Tibial nerve (tissue), 4 donors: ENCODE measurements around the gene DENND6A. TPM values are rescaled to one million over a fixed set of nuclear protein-coding genes. Genes with fewer than 3 reads are reported as not detected.
"Not testable (repeated sequence)": the region's sequence is repeated elsewhere in the genome, so short reads cannot be mapped to it uniquely, and the experiment has no call there.

Experiments used
- DNase-seq, 2 donors: peaks; one replicate each; pipeline ENCODE4 v3.0.0-alpha.2; 2019; ENCODE audit warnings: low spot score in 2 of 2
- H3K27ac ChIP-seq, 4 donors: fragments of 200-600 bp; sonication (generic) in 3 of 4; one replicate each; pipeline ENCODE4 v1.5.1; 2017 to 2019; ENCODE audit warnings: mild to moderate bottlenecking in 1 of 4
- H3K27me3 ChIP-seq, 2 donors: fragments of 200-600 bp; sonication (generic) in 1 of 2; one replicate each; pipeline versions ENCODE4 v1.5.1 to v1.6.0; 2017 to 2019
- H3K36me3 ChIP-seq, 3 donors: fragments of 200-600 bp; sonication (generic); one replicate each; pipeline ENCODE4 v1.5.1; 2018 to 2019
- H3K4me1 ChIP-seq, 4 donors: fragments of 200-600 bp; sonication (generic) in 3 of 4; one replicate each; pipeline ENCODE4 v1.5.1; 2017 to 2019
- H3K4me3 ChIP-seq, 4 donors: fragments of 200-600 bp; sonication (generic) in 3 of 4; one replicate each; pipeline ENCODE4 v1.5.1; 2017 to 2019; ENCODE audit warnings: mild to moderate bottlenecking in 1 of 4, moderate library complexity in 1 of 4
- H3K9me3 ChIP-seq, 4 donors: fragments of 200-600 bp; sonication (generic) in 3 of 4; one replicate each; pipeline ENCODE4 v1.5.1; 2017 to 2019
- EP300 ChIP-seq, 2 donors: sonication (generic); formaldehyde crosslinking; IDR thresholded peaks; one replicate each; pipeline ENCODE4 v1.6.1; 2017; ENCODE audit warnings: antibody characterized with exemption in 2 of 2, mild to moderate bottlenecking in 1 of 2
- POLR2A ChIP-seq, 2 donors: fragments of 450-650 bp; IDR thresholded peaks; one replicate each; pipeline ENCODE4 v1.6.1; 2017; ENCODE audit warnings: antibody characterized with exemption in 2 of 2, mild to moderate bottlenecking in 2 of 2, moderate library complexity in 2 of 2
- WGBS, 2 donors: methylation state at CpG; one replicate each; pipeline ENCODE4 v1.1.5; 2018; 5-methylcytosine and 5-hydroxymethylcytosine counted together
- total RNA-seq, 4 donors: library from RNA; depleted of rRNA; stranded (reverse); fragments of >200 nt; gene quantifications; one replicate each; pipeline ENCODE4 v1.1.0, GENCODE V29; 2016
- TF ChIP-seq, protein P1 (sequence below), 5 experiments: fragments of 200-600 bp in 3 of 5; fragments of 450-650 bp in 2 of 5; sonication (generic) in 3 of 5; IDR thresholded peaks; one replicate each; pipeline ENCODE4 v1.5.1; 2016 to 2019; ENCODE audit warnings: antibody characterized with exemption in 5 of 5, mild to moderate bottlenecking in 3 of 5, moderate library complexity in 2 of 5

Gene DENND6A
- total RNA-seq, 4 donors from 2014 or later = 48.0 to 88.1 (median 51.9) TPM

GRCh38 chr3:57622362-57622761, 70.5 kb downstream of the DENND6A start:
- no peak for DNase-seq
- peaks cover 0 to 79% (median 0%) of the 10 kb centered on the region in 3 donors for H3K36me3 ChIP-seq
- H3K4me1 ChIP-seq = no peaks in the 10 kb centered on the region
- no peak overlapping the region for H3K27ac ChIP-seq
- H3K4me3 ChIP-seq = no peak overlapping the region
- H3K27me3 ChIP-seq = no peaks in the 10 kb centered on the region
- TF ChIP-seq EP300 (IDR thresholded peaks at IDR 0.05) (no peak), POLR2A (IDR thresholded peaks at IDR 0.05) (no peak)
- TF ChIP-seq, protein P1, sequence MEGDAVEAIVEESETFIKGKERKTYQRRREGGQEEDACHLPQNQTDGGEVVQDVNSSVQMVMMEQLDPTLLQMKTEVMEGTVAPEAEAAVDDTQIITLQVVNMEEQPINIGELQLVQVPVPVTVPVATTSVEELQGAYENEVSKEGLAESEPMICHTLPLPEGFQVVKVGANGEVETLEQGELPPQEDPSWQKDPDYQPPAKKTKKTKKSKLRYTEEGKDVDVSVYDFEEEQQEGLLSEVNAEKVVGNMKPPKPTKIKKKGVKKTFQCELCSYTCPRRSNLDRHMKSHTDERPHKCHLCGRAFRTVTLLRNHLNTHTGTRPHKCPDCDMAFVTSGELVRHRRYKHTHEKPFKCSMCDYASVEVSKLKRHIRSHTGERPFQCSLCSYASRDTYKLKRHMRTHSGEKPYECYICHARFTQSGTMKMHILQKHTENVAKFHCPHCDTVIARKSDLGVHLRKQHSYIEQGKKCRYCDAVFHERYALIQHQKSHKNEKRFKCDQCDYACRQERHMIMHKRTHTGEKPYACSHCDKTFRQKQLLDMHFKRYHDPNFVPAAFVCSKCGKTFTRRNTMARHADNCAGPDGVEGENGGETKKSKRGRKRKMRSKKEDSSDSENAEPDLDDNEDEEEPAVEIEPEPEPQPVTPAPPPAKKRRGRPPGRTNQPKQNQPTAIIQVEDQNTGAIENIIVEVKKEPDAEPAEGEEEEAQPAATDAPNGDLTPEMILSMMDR (IDR thresholded peaks at IDR 0.05) = no peak
- no peaks in the 10 kb centered on the region for H3K9me3 ChIP-seq

DNA sequence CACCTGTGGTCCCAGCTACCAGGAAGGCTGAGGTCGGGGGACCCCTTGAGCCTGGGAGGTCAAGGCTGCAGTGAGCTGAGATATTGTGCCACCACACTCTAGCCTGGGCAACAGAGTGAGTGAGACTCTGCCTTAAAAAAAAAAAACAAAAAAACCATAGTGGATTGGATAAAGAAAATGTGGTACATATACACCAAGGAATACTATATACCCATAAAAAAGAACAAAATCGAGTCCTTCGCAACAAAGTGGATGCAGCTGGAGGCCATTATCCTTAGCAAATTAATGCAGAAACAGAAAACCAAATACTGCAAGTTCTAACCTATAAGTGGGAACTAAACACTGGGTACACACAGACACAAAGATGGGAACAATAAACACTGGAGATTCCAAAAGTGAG, 75.1 kb downstream of the DENND6A start:
- no peaks in the 10 kb centered on the region for H3K27me3 ChIP-seq
- H3K9me3 ChIP-seq = no peaks in the 10 kb centered on the region
- H3K36me3 ChIP-seq = peaks cover 0 to 44% (median 0%) of the 10 kb centered on the region in 3 donors
- no peak for DNase-seq
- H3K4me3 ChIP-seq = no peak overlapping the region
- TF ChIP-seq EP300 (IDR thresholded peaks at IDR 0.05) = no peak
- TF ChIP-seq, protein P1 (IDR thresholded peaks at IDR 0.05) = no peak
- no peak for TF ChIP-seq POLR2A (IDR thresholded peaks at IDR 0.05)
- no peaks in the 10 kb centered on the region for H3K4me1 ChIP-seq
- 96 to 98% methylated on average over 3 of the region's 3 CpGs for WGBS, 2 donors
- no peak overlapping the region for H3K27ac ChIP-seq

- H3K4me1 ChIP-seq = no peaks in the 10 kb centered on the region
- WGBS, 2 donors = 68 to 87% methylated on average over 3 of the region's 3 CpGs
- no peaks in the 10 kb centered on the region for H3K9me3 ChIP-seq
- DNase-seq = no peak
- H3K27me3 ChIP-seq = no peaks in the 10 kb centered on the region
- no peak overlapping the region for H3K4me3 ChIP-seq
- H3K36me3 ChIP-seq = peaks cover 0 to 39% (median 0%) of the 10 kb centered on the region in 3 donors
- no peak for TF ChIP-seq POLR2A (IDR thresholded peaks at IDR 0.05)
- TF ChIP-seq, protein P1 (IDR thresholded peaks at IDR 0.05) = no peak
- TF ChIP-seq EP300 (IDR thresholded peaks at IDR 0.05) = no peak
- no peak overlapping the region for H3K27ac ChIP-seq
Measured at GRCh38 chr3:57616233-57616632, 76.6 kb downstream of the DENND6A start.

DNA sequence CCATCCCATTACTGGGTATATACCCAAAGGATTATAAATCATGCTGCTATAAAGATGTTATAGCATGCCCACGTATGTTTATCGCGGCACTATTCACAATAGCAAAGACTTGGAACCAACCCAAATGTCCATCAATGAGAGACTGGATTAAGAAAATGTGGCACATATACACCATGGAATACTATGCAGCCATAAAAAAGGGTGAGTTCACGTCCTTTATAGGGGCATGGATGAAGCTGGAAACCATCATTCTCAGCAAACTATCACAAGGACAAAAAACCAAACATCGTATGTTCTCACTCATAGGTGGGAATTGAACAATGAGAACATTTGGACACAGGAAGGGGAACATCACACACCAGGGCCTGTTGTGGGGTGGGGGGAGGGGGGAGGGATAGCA, 81.0 kb downstream of the DENND6A start:
- not testable (repeated sequence) for H3K4me3 ChIP-seq, DNase-seq, H3K27ac ChIP-seq, H3K27me3 ChIP-seq, H3K4me1 ChIP-seq
- H3K36me3 ChIP-seq = peaks cover 0 to 27% (median 0%) of the 10 kb centered on the region in 3 donors
- peaks cover 0 to 12% (median 0%) of the 10 kb centered on the region in 4 donors for H3K9me3 ChIP-seq
- 97 to 98% methylated on average over 5 of the region's 5 CpGs for WGBS, 2 donors

GRCh38 chr3:57605683-57606082, 87.2 kb downstream of the DENND6A start:
- Histone ChIP-seq H3K9me3 (peaks cover 0 to 16% (median 0%) of the 10 kb centered on the region in 4 donors), H3K4me1 (no peaks in the 10 kb centered on the region), H3K36me3 (peaks cover 0 to 56% (median 0%) of the 10 kb centered on the region in 3 donors), H3K27ac (no peak overlapping the region), H3K27me3 (no peaks in the 10 kb centered on the region), H3K4me3 (no peak overlapping the region)
- DNase-seq = no peak
- TF ChIP-seq EP300 (IDR thresholded peaks at IDR 0.05) = no peak
- no peak for TF ChIP-seq POLR2A (IDR thresholded peaks at IDR 0.05)
- TF ChIP-seq, protein P1 (IDR thresholded peaks at IDR 0.05) = no peak

DNA sequence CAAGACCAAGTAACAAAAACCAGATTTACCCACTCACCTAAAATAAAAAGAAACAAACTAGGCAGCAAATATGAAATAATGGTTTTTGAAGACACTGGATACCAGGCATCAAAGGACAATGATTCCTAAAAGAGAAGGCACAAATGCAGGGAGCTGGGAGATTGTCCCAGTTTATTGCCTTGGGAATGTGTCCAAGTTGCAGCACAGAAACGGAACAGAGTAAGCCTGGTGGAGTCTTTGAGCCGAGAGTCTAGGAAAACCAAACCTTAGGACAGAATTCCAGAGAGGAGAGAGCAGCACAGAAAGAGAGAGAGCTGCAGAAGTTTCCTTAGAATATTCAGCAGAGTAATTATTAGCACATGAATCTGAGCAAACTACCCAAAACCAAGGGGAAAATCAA, 87.9 kb downstream of the DENND6A start:
- Histone ChIP-seq H3K27me3 (no peaks in the 10 kb centered on the region), H3K27ac (no peak overlapping the region), H3K4me3 (no peak overlapping the region), H3K9me3 (peaks cover 0 to 15% (median 0%) of the 10 kb centered on the region in 4 donors), H3K4me1 (no peaks in the 10 kb centered on the region), H3K36me3 (peaks cover 0 to 56% (median 0%) of the 10 kb centered on the region in 3 donors)
- WGBS, 2 donors = 83 to 85% methylated on average over 2 of the region's 2 CpGs
- no peak for DNase-seq
- TF ChIP-seq, protein P1 (IDR thresholded peaks at IDR 0.05) = no peak
- TF ChIP-seq POLR2A (IDR thresholded peaks at IDR 0.05) = no peak
- no peak for TF ChIP-seq EP300 (IDR thresholded peaks at IDR 0.05)
